Measurements from ENCODE around the gene MACF1.

Gene MACF1

DNA sequence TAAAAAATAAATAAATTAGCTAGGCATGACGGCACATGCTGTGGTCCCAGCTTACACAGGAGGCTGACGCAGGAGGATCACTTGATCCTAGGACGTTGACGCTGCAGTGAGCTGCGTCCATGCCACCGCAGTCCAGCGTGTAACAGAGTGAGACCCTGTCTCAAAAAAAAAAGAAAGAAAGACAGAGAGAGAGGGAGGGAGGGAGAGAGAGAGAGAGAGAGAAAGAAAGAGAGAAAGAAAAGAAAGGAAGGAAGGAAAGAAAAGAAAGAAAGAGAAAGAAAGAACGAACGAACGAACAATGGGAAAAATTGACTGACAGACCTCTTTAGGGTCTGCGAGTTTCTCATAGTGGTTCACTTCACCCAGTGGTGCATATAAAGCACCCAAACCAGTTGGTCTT is 189.2 kb downstream of the MACF1 start:
- DNase-seq (ENCODE audit: low spot score), result no peak

DNA sequence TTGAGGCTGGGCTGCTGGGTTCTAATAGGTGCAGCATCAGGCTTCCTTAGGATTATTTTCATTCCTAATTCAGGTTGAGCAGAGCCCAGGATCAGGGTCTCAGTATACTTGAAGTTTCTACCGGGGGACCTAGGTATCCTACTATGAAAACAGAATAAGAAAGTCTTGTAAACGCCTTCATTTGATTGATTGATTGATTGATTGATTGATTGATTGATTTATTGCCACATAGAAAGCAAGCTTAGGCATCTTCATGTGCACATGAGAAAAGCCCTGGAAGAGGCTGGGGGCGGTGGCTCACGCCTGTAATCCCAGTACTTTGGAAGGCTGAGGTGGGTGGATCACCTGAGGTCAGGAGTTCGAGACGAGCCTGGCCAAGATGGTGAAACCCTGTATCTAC is 189.6 kb downstream of the MACF1 start:
- DNase-seq (ENCODE audit: low spot score), result no peak

DNA sequence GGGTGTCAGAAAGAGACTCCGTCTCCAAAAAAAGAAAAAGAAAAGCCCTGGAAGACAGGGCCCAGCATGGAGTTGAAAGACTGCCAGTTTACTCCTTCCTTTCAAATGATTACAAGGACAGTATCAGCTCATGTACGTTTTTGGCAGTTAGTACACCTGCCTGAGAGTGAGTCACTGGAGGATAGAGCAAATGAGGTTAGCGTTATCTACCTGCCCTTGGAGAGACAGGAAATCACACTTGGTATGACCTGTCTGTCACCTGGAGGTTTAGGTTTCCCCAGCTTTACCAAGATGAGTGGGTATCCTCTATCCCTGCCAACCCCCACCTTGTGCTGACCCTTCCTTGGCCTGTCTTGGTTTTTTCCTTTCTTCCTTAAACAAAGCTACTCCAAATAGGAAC is 190.1 kb downstream of the MACF1 start:
- no peak for DNase-seq (ENCODE audit: low spot score)

DNA sequence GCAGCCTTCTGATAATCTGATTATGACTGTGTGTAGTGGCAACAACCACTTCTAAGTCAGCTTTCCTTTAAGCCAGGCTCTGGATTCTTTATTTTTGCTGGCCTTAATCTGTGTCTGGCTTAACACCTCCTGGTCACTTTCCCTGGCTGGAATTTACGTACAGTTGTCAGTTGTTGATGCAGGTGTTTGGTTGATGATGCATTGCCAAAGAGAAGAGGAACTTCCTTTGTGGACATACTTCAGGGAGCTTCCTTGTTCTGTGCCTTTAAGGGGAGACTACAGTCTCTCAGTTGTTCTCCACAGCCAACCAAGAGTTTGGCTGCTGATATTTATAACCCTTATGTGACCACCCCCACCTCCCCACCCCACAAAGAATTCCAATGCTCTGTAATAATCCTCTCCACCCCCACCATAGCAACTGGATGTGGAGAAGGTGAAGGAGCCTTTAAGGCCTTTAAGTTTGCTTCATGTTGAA is 190.9 kb downstream of the MACF1 start:
- peak; percentile 50 for DNase-seq (ENCODE audit: low spot score)

DNA sequence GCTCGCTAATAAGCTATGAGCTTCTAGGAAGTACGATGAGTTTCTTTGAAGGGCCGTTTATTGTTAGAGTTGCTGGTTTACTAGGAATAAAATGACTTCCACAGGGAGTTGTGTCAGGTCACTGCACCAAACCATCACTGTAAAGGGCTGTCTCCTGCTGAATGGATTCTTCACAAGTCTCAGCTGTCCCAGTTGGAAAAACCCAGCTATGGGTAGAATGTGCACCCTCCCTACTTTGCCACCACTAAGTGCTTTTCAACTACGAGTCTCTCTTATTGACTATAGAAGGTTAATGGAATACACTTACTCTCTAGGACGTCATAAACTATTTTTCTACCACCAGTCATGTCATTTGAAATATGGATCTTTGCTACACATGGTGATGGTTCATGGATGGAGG is 192.2 kb downstream of the MACF1 start:
- DNase-seq (ENCODE audit: low spot score), result no peak

DNA sequence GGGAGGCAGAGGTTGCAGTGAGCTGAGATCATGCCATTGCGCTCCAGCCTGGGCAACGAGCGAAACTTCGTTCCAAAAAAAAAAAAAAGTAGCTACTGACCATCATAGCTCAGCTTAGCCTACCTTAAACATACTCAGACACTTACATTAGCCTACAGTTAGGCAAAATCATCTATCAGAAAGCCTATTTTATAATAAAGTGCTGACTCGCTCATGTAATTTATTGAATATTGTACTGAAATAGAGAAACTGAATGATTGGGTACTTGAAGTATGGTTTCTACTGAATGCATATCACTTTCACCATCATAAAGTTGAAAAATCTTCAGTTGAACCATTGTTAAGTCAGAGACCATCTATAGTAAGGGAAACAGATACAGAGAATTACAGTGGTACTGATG is 193.0 kb downstream of the MACF1 start:
- DNase-seq (ENCODE audit: low spot score), result no peak

DNA sequence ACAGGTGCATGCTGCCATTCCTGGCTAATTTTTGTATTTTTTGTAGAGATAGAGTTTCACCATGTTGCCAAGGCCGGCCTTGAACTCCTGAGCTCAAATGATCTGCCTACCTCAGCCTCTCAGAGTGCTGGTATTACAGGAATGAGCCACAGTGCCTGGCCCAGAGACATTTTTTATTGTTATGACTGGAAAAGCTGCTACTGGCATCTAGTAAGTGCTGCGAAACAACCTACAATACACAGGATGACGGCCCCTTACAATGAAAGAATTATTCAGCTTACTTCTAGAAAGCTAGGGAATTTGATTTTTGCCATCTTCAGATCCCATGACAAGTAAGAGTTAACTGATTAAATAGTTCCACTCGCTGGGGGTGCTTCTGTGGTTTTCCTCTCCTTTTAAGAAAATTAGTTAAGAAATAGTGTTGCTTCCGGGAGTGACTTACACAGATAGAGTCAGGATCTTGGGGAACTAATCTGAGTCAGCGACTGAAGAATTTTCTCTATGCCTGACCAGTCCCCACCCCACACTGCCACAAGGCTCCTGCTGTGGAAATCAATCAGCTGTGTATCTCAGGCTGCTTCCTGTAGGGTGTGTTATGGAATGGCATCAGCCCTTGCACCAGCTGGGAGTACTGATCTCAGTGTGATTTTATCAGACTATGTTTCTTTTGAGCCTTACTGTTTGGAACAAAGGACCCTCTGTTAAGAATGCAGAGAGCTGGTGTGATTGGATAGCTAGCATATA is 194.0 kb downstream of the MACF1 start:
- DNase-seq (ENCODE audit: low spot score), result peak; percentile 14

DNA sequence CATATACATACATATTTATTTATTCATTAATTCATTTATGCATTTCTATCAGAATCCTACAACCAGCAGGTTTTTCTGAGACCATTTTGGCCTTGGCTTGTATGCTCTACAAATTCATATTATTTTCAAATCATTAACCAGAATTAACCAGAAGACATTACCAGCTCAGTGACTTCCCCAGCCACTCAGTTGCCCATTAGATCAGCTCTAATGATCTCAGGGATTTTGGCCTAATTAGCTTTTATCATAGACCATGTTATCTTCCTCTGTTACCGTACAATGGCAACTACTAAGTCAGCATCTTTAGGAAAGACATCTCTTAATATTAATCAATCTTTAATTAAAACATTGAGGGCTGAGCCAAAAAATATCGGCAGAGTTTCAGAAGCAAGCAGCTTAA is 196.6 kb downstream of the MACF1 start:
- no peak for DNase-seq (ENCODE audit: low spot score)

DNA sequence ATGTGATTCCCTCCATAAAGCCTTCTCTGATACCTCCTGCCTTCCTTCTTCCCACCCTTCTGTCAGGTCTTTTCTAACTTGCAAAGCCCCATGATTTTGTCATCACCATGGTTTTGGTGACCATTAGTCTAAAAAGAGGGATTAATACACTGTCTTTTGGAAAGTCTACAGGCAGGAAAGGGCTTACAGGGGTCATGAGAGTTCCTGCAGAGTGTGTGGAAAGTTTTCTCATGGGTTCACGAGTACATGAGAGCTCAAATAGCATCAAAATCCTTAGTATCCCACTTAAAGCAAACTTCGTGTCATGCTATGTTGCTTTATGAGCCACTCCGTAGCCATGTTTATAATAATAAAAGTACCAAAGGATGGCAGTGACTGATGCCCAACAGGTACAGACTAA is 200.4 kb downstream of the MACF1 start:
- DNase-seq (ENCODE audit: low spot score), result no peak

DNA sequence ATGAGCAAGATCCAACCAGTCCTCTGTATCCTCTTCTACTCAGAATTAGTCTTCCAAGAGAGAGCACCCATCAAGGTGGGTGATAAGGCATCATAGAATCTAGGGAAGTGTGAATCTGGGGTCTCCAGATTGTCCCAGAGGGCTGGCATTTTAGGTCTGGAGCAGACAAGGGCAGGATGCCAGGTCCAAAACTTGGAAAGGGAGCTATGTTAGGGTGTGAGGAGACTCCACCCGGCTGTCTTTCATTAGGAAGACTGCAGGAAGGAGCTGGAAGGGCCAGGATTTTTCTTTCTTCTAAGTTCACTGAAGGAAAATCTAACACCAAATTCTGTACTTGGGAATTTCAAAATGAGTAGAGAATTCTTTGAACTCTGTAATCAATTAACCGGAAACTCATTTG is 200.9 kb downstream of the MACF1 start:
- no peak for DNase-seq (ENCODE audit: low spot score)

DNA sequence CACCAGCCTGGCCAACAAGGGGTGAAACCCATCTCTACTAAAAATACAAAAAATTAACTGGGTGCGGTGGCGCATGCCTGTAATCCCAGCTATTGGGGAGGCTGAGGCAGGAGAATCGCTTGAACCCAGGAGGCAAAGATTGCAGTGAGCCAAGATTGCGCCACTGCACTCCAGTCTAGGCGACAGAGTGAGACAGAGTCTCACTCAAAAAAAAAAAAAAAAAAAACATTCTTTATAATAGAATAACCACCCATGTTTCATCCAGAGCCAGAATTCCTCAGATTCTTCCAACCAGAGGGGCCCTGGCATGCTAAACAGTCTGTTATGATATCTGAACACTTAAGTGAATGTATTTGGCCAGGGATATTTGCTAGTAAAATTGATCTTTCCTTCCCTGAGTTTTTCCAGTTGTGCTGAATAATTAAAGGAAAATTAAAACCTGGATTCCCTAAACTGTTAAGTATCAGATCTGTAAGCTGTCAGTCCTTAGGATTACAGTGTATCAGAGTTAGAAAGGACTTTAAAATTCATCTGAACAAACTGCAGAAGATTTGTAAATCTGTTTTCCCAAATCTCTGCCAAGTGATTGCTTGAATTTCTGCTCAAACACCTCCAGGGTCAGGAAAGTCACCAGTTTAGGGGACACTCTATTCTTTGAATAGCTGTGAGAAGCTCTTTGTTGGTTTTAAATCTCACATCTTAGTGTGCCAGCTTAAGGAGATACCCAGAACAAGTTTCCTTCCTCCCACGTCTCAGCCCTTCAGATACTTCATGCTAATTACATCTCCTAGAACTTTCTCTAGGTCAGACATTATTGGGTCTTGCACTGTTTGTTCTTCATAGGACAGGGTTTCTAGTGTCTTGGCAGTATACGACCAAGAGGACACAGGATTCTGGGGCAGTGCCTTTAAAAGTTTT is 202.3 kb downstream of the MACF1 start:
- no peak for DNase-seq (ENCODE audit: low spot score)

DNA sequence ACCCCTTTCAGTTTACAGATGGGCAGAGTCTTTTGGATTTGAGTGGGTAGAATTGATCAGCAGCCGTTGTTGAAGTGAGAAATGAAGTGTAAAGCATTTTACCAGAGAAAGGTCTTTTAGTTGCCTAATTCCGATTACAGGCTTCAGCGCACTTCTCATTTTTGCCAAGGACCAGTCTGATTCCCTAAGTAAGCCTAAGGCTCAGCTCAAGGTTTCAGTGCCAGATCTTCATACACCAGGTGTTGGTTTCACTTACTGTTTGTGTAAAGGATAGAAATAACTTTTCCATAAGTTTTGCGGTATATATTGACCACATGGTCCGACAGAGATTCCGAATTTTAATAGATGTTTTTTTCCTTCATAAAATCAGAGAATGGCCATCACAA is 203.0 kb downstream of the MACF1 start:
- no peak for DNase-seq (ENCODE audit: low spot score)

DNA sequence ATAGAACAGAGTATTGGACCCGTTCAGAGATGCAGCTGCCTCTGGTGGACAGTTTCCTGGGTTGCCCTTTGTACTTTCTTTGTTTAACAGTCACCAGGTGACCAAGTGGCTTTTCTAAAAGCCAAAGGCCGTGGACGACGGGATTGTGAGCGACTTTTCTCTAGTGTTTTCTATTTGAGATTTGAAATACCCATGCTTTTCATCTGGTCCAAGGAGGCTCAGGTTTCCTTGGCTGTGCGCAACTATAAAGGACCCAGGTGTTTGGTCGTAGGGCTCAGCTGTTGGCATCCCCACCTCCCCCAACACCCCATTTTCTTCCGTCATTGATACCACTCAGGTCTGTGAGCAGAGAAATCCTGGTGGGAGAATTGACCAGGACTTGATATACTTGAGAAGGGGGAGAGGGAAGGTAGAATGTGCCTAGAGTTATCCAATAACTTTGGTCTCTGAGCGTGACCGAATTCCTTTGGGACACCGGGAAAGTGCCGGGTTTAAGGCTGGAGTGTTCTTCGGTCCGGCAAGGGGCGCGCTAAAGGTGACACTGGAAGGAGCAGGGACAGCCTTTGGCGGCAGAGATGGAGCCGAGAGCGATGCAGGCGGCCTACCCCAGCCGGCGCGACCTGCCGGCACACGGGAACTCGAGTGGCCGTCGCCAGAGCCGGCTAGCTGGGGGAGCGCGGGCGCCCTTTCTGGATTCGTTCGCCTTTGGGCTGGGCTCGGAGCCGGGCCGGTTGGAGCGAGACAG is 203.6 kb downstream of the MACF1 start:
- DNase-seq (ENCODE audit: low spot score), result no peak

DNA sequence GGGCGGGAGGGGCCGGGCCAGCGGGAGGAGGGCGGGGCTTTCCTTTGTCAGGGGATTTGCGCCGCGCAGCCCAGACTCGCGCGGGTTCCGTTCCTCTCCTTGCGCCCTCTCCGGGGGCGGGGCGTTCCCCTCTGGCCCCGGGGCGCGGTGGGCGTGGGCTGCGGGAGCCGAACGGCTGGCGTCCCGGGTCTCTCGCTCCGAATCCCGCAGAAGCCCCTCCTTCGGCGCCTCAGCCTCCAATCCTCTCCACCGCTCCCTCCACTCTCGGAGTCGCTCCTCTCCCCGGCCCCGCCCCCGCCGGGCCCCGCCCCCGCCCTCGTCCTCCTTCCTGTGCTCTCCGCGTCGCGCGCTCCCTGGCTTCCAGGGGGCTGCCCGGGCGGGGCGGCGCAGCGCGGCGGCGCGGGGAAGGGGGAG is 204.2 kb downstream of the MACF1 start:
- DNase-seq (ENCODE audit: low spot score), result peak; percentile 90

DNA sequence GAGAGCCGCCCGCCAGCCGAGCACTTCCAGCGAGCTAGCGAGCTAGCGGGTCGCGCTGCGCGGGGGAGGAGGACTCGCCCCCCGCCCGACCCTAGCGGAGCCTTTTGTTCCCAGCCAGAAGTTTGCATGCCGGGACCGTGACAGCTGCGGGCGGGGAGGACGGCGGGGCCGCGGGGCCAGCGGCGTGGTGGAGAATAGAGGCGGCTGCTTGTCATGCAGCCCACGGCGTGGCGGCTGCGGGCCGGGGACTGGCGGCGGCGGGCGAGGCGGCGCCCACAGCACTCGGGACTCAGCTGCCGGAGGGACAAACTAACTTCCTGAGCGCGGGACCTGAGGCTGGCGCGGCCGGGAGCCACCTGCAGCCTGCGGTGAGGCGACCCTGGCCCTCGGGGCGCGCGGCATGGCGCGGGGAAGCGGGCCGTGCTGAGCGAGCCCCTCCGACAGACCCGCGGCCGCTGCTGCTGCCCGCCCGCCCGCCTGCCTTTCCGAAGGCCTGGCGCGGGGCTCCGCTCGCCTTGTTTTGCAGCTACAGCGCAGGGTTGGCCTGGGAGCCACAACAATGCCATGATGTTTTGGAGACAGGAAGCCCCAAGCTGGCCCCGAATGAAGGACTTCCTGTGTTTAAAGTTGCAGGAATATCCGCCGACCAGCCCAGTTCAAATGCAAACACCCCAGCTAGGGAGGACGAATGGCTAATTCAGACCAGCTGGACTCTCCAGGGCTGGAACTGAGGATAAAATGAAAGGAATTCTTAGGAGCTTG is 204.7 kb downstream of the MACF1 start:
- DNase-seq (ENCODE audit: low spot score), result no peak

DNA sequence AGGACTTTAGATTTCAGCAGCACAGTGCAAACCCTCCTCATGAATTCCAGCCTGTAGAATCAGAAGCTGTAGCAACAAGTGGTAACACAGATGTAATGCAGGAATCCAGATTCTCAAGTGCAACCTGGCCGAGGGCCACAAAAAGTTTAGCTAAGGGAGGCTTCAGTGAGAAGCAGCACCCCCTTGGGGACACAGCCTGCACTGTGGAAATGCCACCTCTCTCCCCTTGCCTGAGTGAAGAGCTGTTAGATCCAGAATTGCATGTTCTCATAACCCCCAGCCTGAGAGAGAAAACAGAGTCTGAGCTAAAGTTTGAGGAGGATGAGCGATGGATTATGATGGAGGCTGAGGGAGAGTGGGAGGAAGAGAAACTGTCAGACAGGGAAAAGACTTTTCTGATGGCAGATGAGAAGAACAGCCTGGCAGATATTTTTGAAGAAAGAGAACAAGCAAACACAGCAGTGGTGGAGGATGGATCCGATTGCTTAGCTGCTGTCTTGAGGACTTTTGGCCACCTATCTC is 206.5 kb downstream of the MACF1 start:
- DNase-seq (ENCODE audit: low spot score), result peak; percentile 74

DNA sequence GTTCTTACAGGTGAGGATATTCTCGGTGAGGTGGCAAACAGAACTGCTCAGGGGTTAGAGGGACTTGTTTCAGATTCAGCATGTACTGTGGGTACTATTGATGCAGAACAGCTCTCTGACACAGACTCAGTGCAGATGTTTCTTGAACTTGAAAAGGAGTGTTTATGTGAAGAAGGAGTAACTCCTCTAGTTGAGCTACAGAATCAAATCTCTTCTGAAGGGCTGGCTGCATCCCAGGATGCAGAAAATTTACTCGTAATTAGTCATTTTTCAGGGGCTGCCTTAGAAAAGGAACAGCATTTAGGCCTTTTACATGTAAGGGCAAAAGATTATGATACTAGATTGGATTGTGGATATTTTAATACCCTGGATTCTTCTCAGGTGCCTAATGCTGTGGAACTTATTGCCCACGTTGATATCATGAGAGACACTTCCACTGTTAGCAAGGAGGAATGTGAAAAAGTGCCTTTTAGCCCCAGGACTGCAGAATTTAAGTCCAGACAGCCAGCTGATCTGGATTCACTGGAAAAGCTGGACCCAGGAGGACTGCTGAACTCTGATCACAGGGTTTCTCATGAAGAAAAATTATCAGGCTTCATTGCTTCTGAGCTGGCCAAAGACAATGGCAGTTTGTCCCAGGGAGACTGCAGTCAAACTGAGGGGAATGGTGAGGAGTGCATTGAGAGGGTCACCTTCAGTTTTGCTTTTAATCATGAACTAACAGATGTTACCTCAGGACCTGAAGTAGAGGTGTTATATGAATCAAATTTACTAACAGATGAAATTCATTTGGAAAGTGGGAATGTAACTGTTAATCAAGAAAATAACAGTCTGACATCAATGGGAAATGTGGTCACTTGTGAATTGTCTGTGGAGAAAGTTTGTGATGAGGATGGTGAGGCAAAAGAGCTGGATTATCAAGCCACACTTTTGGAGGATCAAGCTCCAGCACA is 207.3 kb downstream of the MACF1 start:
- DNase-seq (ENCODE audit: low spot score), result no peak

DNA sequence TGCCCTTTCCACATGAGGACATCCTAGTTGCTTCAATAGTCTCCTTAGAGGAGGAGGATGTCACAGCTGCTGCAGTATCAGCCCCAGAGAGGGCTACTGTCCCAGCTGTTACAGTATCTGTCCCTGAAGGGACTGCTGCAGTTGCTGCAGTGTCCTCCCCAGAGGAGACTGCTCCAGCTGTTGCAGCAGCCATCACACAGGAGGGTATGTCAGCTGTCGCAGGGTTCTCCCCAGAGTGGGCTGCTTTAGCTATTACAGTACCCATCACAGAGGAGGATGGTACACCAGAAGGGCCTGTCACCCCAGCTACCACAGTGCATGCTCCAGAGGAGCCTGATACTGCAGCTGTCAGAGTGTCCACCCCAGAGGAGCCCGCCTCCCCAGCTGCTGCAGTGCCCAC is 208.4 kb downstream of the MACF1 start:
- no peak for DNase-seq (ENCODE audit: low spot score)

DNA sequence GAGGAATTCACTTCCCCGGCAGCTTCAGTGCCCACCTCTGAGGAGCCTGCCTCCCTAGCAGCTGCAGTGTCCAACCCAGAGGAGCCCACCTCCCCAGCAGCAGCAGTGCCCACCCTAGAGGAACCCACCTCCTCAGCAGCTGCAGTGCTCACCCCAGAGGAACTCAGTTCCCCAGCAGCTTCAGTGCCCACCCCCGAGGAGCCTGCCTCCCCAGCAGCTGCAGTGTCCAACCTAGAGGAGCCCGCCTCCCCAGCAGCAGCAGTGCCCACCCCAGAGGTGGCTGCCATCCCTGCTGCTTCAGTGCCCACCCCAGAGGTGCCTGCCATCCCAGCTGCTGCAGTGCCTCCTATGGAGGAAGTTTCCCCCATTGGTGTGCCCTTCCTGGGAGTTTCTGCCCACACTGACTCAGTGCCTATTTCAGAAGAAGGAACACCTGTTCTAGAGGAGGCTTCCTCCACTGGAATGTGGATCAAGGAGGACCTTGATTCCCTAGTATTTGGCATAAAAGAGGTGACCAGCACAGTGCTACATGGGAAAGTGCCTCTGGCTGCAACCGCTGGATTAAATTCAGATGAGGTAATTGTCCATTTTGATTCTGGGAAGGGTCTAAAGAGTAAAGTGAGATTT is 209.5 kb downstream of the MACF1 start:
- DNase-seq (ENCODE audit: low spot score), result no peak

DNA sequence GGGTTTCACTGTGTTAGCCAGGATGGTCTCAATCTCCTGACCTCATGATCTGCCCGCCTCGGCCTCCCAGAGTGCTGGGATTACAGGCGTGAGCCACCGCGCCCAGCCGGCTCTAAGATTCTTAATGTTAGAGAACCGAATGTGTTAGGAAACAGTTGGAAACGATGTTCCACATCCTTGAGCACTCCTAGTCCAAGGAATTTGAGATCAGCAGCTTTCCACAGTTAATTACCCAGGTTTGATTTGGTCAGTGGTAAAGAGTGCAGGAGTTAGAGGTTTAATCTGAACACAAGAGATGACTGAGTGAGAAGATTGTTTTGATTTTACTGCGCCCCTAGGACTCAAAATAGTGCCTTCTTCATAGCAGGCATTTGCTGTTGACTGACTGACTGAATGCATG is 211.1 kb downstream of the MACF1 start:
- no peak for DNase-seq (ENCODE audit: low spot score)

All from germinal center (tissue), 1 donor.